Measurements from ENCODE around the gene NDUFA7. TPM values are rescaled to one million over a fixed set of nuclear protein-coding genes. Genes with fewer than 3 reads are reported as not detected.
"Not testable (repeated sequence)": the region's sequence is repeated elsewhere in the genome, so short reads cannot be mapped to it uniquely, and the experiment has no call there.

The NDUFA7 gene
- total RNA-seq, 2 experiments from 2014 or later: 47.4 to 66.7 TPM

- peak; percentile 94 for ATAC-seq
- peaks cover 33% of the 10 kb centered on the region for H3K4me1 Mint-ChIP-seq
- DNase-seq: peak; percentile 90
- no peaks in the 10 kb centered on the region for H3K9me3 Mint-ChIP-seq (ENCODE audit: low read depth)
- CTCF ChIA-PET: interaction anchor here (0.8 to 1.3 kb wide), 2 partner anchors 11 to 15 kb away, joined by 3 to 6 read pairs; no protein-coding TSS in a partner anchor
- H3K27ac Mint-ChIP-seq: peak within 1 kb of the TSS; percentile 85
- H3K27me3 Mint-ChIP-seq: no peaks in the 10 kb centered on the region
- H3K36me3 Mint-ChIP-seq: peaks cover 14% of the 10 kb centered on the region
- H3K4me3 Mint-ChIP-seq: peak within 1 kb of the TSS; percentile 86
Observed at GRCh38 chr19:8307965-8308866, 13.0 kb downstream of the NDUFA7 start, which contains the start of gene CD320. Gene CD320, minus strand, starts transcription at chr19:8308358. Its CDS starts 68 bp downstream, at chr19:8308290.

- ATAC-seq (no peak), DNase-seq (no peak)
- H3K4me1 Mint-ChIP-seq: peaks cover 33% of the 10 kb centered on the region
- no peaks in the 10 kb centered on the region for H3K27me3 Mint-ChIP-seq
- peak overlapping the region; percentile 85 for H3K27ac Mint-ChIP-seq
- H3K4me3 Mint-ChIP-seq: peak overlapping the region; percentile 86
- peaks cover 14% of the 10 kb centered on the region for H3K36me3 Mint-ChIP-seq
- H3K9me3 Mint-ChIP-seq (ENCODE audit: low read depth): no peaks in the 10 kb centered on the region
- CTCF ChIA-PET: interaction anchor here (0.8 kb wide), 1 partner anchor 16 kb away, joined by 3 read pairs; no protein-coding TSS in a partner anchor
Observed at GRCh38 chr19:8307400-8307964, 13.7 kb downstream of the NDUFA7 start.

GRCh38 chr19:8306235-8307054 is 14.7 kb downstream of the NDUFA7 start:
- Mint-ChIP-seq H3K27me3 (no peaks in the 10 kb centered on the region), H3K4me1 (peaks cover 33% of the 10 kb centered on the region), H3K36me3 (peaks cover 18% of the 10 kb centered on the region), H3K4me3 (peak overlapping the region; percentile 86), H3K9me3 (ENCODE audit: low read depth) (no peaks in the 10 kb centered on the region), H3K27ac (peak overlapping the region; percentile 85)
- peak; percentile 35 for DNase-seq
- CTCF ChIA-PET: interaction anchor here (1.3 to 1.9 kb wide), 2 partner anchors 14 to 275 kb away, joined by 4 to 5 read pairs; no protein-coding TSS in a partner anchor
- ATAC-seq: no peak

GRCh38 chr19:8305798-8306197 is 15.4 kb downstream of the NDUFA7 start:
- Mint-ChIP-seq H3K4me3 (no peak overlapping the region), H3K36me3 (peaks cover 13% of the 10 kb centered on the region), H3K9me3 (ENCODE audit: low read depth) (no peaks in the 10 kb centered on the region), H3K4me1 (peaks cover 33% of the 10 kb centered on the region), H3K27me3 (no peaks in the 10 kb centered on the region), H3K27ac (no peak overlapping the region)
- CTCF ChIA-PET: interaction anchor here (1.3 to 1.9 kb wide), 2 partner anchors 14 to 275 kb away, joined by 4 to 5 read pairs; no protein-coding TSS in a partner anchor
- DNase-seq (peak; percentile 37), ATAC-seq (no peak)

GRCh38 chr19:8304841-8305621 is 16.1 kb downstream of the NDUFA7 start:
- Mint-ChIP-seq H3K27me3 (no peaks in the 10 kb centered on the region), H3K27ac (no peak overlapping the region), H3K4me1 (peaks cover 33% of the 10 kb centered on the region), H3K4me3 (no peak overlapping the region), H3K36me3 (peaks cover 10% of the 10 kb centered on the region), H3K9me3 (ENCODE audit: low read depth) (no peaks in the 10 kb centered on the region)
- ATAC-seq (no peak), DNase-seq (peak; percentile 45)
- CTCF ChIA-PET: interaction anchor here (1.0 to 1.9 kb wide), 3 partner anchors 15 to 276 kb away, joined by 3 to 5 read pairs (median 4); partner anchors contain the start of genes NDUFA7 and RPS28

GRCh38 chr19:8302734-8303133 is 18.4 kb downstream of the NDUFA7 start:
- no peak for ATAC-seq
- CTCF ChIA-PET: interaction anchor here (1.3 kb wide), 1 partner anchor 19 kb away, joined by 3 read pairs; the partner anchor contains the start of genes NDUFA7 and RPS28

DNA sequence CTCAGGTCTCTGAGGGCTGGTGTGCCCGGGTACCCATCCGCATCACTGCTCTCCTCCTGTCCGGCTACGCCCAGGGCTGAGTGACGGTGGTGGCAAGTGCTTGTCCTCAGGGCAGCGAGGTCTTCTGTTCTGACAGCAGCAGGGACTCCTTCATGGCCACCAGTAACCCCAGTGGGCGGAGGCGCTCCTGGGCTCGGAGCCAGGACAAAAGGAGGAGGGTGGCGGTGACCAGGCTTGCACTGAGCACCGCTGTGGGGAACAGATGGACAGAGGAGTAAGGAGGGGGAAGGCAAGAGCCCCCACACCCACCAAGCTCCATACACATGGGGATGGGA is 18.9 kb downstream of the NDUFA7 start:
- peak; percentile 37 for DNase-seq
- Mint-ChIP-seq H3K9me3 (ENCODE audit: low read depth) (no peaks in the 10 kb centered on the region), H3K4me3 (no peak overlapping the region), H3K4me1 (peaks cover 17% of the 10 kb centered on the region), H3K27me3 (no peaks in the 10 kb centered on the region), H3K27ac (no peak overlapping the region), H3K36me3 (peaks cover 8% of the 10 kb centered on the region)
- ATAC-seq: no peak
- CTCF ChIA-PET: interaction anchor here (0.9 kb wide), 1 partner anchor 33 kb away, joined by 3 read pairs; no protein-coding TSS in a partner anchor

More at GRCh38 chr19:8302734-8303133, 18.4 kb downstream of the NDUFA7 start:
- H3K27ac Mint-ChIP-seq: no peak overlapping the region
- peaks cover 21% of the 10 kb centered on the region for H3K4me1 Mint-ChIP-seq
- H3K27me3 Mint-ChIP-seq: no peaks in the 10 kb centered on the region
- H3K4me3 Mint-ChIP-seq: no peak overlapping the region
- H3K9me3 Mint-ChIP-seq (ENCODE audit: low read depth): no peaks in the 10 kb centered on the region
- H3K36me3 Mint-ChIP-seq: peaks cover 8% of the 10 kb centered on the region
- peak; percentile 34 for DNase-seq

GRCh38 chr19:8291337-8291736 is 29.8 kb downstream of the NDUFA7 start:
- CTCF ChIA-PET: not testable (repeated sequence)
- ATAC-seq: peak; percentile 38

GRCh38 chr19:8276508-8276907 is 44.7 kb downstream of the NDUFA7 start:
- peak; percentile 41 for ATAC-seq
- CTCF ChIA-PET; DNase-seq; H3K4me3 Mint-ChIP-seq; H3K27me3 Mint-ChIP-seq; H3K4me1 Mint-ChIP-seq; H3K36me3 Mint-ChIP-seq; H3K9me3 Mint-ChIP-seq (ENCODE audit: low read depth); H3K27ac Mint-ChIP-seq: not testable (repeated sequence)

More at GRCh38 chr19:8291337-8291736, 29.8 kb downstream of the NDUFA7 start:
- H3K4me3 Mint-ChIP-seq; H3K36me3 Mint-ChIP-seq; H3K9me3 Mint-ChIP-seq (ENCODE audit: low read depth); H3K27ac Mint-ChIP-seq; H3K4me1 Mint-ChIP-seq; DNase-seq; H3K27me3 Mint-ChIP-seq: not testable (repeated sequence)

- Mint-ChIP-seq H3K4me3 (peak overlapping the region; percentile 83), H3K27ac (peak overlapping the region; percentile 92), H3K4me1 (peaks cover 16% of the 10 kb centered on the region), H3K36me3 (peaks cover 6% of the 10 kb centered on the region), H3K9me3 (ENCODE audit: low read depth) (no peaks in the 10 kb centered on the region), H3K27me3 (no peaks in the 10 kb centered on the region)
- ATAC-seq (no peak), DNase-seq (no peak)
- CTCF ChIA-PET: interaction anchor here (0.6 to 2.2 kb wide), 8 partner anchors 32 to 311 kb away, joined by 3 to 8 read pairs (median 3); partner anchors contain the start of genes NDUFA7 and RPS28
Observed at GRCh38 chr19:8269724-8270123, 51.5 kb downstream of the NDUFA7 start.

GRCh38 chr19:8265872-8266271 is 55.3 kb downstream of the NDUFA7 start:
- Mint-ChIP-seq H3K27ac (no peak overlapping the region), H3K4me1 (peaks cover 18% of the 10 kb centered on the region), H3K36me3 (peaks cover 6% of the 10 kb centered on the region), H3K27me3 (no peaks in the 10 kb centered on the region), H3K9me3 (ENCODE audit: low read depth) (no peaks in the 10 kb centered on the region), H3K4me3 (no peak overlapping the region)
- ATAC-seq (no peak), DNase-seq (no peak)
- CTCF ChIA-PET: interaction anchor here (1.0 kb wide), 1 partner anchor 55 kb away, joined by 4 read pairs; the partner anchor contains the start of gene NDUFA7

GRCh38 chr19:8264248-8264647 is 56.9 kb downstream of the NDUFA7 start:
- CTCF ChIA-PET: interaction anchor here (1.4 kb wide), 1 partner anchor 106 kb away, joined by 6 read pairs; no protein-coding TSS in a partner anchor
- H3K27me3 Mint-ChIP-seq: not testable (repeated sequence)

More at GRCh38 chr19:8264248-8264647, 56.9 kb downstream of the NDUFA7 start:
- ATAC-seq; H3K27ac Mint-ChIP-seq; H3K36me3 Mint-ChIP-seq; H3K4me3 Mint-ChIP-seq; H3K9me3 Mint-ChIP-seq (ENCODE audit: low read depth): not testable (repeated sequence)
- H3K4me1 Mint-ChIP-seq: peaks cover 16% of the 10 kb centered on the region
- peak; percentile 8 for DNase-seq
